ENCODE results near the gene NCOA4.
"Not testable (repeated sequence)": the region's sequence is repeated elsewhere in the genome, so short reads cannot be mapped to it uniquely, and the experiment has no call there.

Gene NCOA4

DNA sequence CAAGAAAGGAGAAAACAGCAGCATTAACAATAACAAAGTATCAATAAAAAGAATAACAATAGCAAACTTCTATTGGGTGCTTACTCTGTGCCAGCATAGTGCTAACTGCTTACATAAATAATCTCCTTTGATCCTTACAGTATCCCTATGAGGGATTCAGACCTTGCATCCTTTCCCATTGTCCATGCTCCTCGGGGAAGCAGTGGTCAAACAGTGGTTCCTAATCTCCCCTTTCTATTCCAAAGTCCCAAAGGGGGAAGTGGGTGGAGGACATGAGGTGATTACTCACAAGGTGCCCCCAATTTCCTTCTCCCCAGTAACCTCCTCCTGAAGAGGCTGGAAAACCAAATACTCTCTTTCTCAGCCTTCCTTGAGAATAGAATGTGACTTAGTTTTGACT is 37.7 kb upstream of the NCOA4 start:
- H3K36me3 ChIP-seq, result no peaks in the 10 kb centered on the region

DNA sequence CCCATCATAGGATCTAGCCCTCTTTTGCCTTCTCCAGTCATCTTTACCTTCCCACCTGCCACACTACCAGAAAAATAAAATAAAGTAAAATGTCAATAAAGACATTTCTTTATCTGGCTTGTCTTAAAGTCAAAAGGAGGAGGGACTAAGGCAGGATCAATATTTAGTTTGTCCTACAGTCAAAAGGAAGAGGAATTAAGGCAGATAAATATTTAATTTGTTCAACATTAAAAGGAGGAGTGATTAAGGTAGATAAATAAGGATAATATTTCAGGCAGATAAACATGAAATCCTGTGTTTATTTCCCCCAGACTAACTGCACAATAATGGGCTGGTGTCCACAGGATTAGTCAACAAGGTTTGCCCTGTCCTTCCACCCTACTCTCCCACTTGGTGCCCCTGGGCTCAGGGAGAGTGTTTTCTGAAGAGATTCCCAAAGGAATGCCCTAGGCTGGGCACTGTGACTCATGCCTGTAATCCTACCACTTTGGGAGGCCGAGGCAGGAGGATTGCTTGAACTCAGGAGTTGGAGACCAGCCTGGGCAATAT is 33.9 kb upstream of the NCOA4 start:
- Histone ChIP-seq H3K4me1 (ENCODE audit: control insufficient read depth in 1 of 2, insufficient read depth in 1 of 2, low read depth in 1 of 2, low read length in 1 of 2) (peaks cover 15 to 18% of the 10 kb centered on the region in 2 experiments), H3K27me3 (no peaks in the 10 kb centered on the region), H3K4me3 (ENCODE audit: low read depth in 1 of 2, low read length in 1 of 2) (no peak overlapping the region), H3K9me3 (no peaks in the 10 kb centered on the region), H3K36me3 (no peaks in the 10 kb centered on the region), H3K27ac (no peak overlapping the region)
- TF ChIP-seq, protein P1, sequence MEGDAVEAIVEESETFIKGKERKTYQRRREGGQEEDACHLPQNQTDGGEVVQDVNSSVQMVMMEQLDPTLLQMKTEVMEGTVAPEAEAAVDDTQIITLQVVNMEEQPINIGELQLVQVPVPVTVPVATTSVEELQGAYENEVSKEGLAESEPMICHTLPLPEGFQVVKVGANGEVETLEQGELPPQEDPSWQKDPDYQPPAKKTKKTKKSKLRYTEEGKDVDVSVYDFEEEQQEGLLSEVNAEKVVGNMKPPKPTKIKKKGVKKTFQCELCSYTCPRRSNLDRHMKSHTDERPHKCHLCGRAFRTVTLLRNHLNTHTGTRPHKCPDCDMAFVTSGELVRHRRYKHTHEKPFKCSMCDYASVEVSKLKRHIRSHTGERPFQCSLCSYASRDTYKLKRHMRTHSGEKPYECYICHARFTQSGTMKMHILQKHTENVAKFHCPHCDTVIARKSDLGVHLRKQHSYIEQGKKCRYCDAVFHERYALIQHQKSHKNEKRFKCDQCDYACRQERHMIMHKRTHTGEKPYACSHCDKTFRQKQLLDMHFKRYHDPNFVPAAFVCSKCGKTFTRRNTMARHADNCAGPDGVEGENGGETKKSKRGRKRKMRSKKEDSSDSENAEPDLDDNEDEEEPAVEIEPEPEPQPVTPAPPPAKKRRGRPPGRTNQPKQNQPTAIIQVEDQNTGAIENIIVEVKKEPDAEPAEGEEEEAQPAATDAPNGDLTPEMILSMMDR (IDR thresholded peaks at IDR 0.05), result no peak

More for the DNA sequence above, 37.7 kb upstream of the NCOA4 start:
- Histone ChIP-seq H3K27ac (no peak overlapping the region), H3K4me3 (ENCODE audit: low read depth in 1 of 2, low read length in 1 of 2) (no peak overlapping the region), H3K9me3 (no peaks in the 10 kb centered on the region), H3K4me1 (ENCODE audit: control insufficient read depth in 1 of 2, insufficient read depth in 1 of 2, low read depth in 1 of 2, low read length in 1 of 2) (peaks cover 10 to 14% of the 10 kb centered on the region in 2 experiments), H3K27me3 (no peaks in the 10 kb centered on the region)
- TF ChIP-seq, protein P1 (IDR thresholded peaks at IDR 0.05), result no peak

DNA sequence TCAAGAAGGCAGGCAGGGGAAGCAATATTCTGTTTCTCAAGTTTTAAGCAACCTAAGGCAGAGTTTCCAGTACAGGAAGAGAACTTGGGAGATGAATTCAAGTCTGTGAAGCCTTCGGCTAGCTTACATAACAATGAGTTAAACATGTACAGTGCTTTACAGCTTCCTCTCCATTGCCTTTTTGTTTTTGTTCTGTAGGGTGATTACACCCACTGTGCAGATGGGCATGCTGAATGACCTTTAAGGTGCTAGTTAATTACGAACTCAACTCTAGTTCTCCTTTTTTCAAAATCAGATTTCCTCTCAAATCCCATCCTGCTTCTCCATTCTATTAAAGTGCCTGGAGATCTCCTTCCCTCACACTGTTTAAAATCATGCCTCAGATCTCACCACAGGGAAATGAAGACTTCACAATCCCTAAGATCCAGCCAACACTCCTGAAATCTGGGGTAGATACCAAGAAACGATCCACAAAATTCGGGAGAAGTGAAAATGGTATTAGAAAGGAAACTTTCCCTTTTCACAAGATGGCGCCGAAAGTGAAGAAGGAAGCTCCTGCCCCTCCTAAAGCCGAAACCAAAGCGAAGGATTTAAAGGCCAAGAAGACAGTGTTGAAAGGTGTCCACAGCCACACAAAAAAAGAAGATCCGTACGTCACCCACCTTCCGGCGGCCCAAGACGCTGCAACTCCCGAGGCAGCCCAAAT is 32.5 kb upstream of the NCOA4 start:
- H3K27ac ChIP-seq, result peak overlapping the region; percentile 79
- TF ChIP-seq, protein P1 (IDR thresholded peaks at IDR 0.05), result no peak
- no peaks in the 10 kb centered on the region for H3K27me3 ChIP-seq
- no peak overlapping the region for H3K4me3 ChIP-seq (ENCODE audit: low read depth in 1 of 2, low read length in 1 of 2)
- no peaks in the 10 kb centered on the region for H3K36me3 ChIP-seq
- no peaks in the 10 kb centered on the region for H3K9me3 ChIP-seq
- H3K4me1 ChIP-seq (ENCODE audit: control insufficient read depth in 1 of 2, insufficient read depth in 1 of 2, low read depth in 1 of 2, low read length in 1 of 2), result peaks cover 15 to 18% of the 10 kb centered on the region in 2 experiments

DNA sequence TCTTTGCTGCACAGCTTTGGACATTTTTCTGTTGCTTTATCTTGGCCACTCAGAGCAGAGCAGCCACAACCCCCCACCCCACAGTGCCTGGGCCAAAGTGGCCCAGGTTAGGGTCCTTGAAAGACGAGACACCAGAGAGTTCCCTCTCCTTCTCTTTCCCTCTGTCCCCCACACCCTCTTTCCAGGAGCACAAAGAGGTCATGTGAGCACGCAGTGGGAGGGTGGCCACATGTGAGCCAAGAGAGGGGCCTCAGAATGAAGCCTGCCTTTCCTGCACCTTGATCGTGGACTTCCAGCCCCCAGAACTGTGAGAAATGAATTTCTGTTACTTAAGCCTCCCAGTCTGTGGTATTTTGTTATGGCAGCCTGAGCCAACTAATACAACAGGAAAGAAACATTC is 30.3 kb upstream of the NCOA4 start:
- H3K9me3 ChIP-seq, result no peaks in the 10 kb centered on the region
- no peak overlapping the region for H3K27ac ChIP-seq
- no peaks in the 10 kb centered on the region for H3K36me3 ChIP-seq
- H3K4me3 ChIP-seq (ENCODE audit: low read depth in 1 of 2, low read length in 1 of 2), result no peak overlapping the region
- no peaks in the 10 kb centered on the region for H3K27me3 ChIP-seq
- TF ChIP-seq, protein P1 (IDR thresholded peaks at IDR 0.05), result no peak
- peaks cover 15 to 18% of the 10 kb centered on the region in 2 experiments for H3K4me1 ChIP-seq (ENCODE audit: control insufficient read depth in 1 of 2, insufficient read depth in 1 of 2, low read depth in 1 of 2, low read length in 1 of 2)

DNA sequence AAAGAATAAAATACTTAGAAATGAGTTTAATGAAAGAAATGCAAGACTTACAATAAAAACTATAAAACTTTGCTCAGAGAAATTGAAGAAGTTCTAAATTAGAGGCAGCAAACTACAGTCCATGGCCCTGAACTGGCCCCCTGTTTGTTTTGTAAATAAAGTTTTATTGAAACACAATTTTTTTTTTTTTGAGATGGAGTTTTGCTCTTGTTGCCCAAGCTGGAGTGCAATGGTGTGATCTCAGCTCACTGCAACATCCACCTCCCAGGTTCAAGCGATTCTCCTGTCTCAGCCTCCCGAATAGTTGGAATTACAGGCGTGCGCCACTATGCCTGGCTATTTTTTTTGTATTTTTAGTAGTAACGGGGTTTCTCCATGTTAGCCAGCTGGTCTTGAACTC is 27.5 kb upstream of the NCOA4 start:
- H3K9me3 ChIP-seq; H3K27me3 ChIP-seq; H3K36me3 ChIP-seq; H3K27ac ChIP-seq; H3K4me3 ChIP-seq (ENCODE audit: low read depth in 1 of 2, low read length in 1 of 2): not testable (repeated sequence)
- H3K4me1 ChIP-seq (ENCODE audit: control insufficient read depth in 1 of 2, insufficient read depth in 1 of 2, low read depth in 1 of 2, low read length in 1 of 2), result peaks cover 20 to 39% of the 10 kb centered on the region in 2 experiments

DNA sequence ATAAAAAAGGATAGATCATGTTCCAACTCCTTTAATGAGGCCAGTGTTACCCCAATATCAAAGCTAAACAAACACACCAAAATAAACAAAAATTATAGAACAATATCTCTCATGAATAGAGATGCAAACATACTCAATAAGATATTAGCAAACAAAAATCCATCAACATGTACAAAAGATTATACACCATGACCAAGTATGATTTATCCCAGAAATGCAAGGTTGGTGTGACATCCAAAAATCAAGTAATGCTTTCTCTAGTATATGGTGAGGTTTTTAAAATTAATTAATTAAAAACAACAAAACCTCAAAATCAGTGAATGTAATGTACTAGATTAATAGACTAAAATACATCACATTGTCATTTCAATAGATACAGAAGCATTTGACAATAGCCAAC is 26.6 kb upstream of the NCOA4 start:
- Histone ChIP-seq H3K27ac (no peak overlapping the region), H3K4me1 (ENCODE audit: control insufficient read depth in 1 of 2, insufficient read depth in 1 of 2, low read depth in 1 of 2, low read length in 1 of 2) (peaks cover 11 to 31% of the 10 kb centered on the region in 2 experiments), H3K4me3 (ENCODE audit: low read depth in 1 of 2, low read length in 1 of 2) (no peak overlapping the region), H3K9me3 (no peaks in the 10 kb centered on the region), H3K36me3 (no peaks in the 10 kb centered on the region), H3K27me3 (no peaks in the 10 kb centered on the region)
- TF ChIP-seq, protein P1 (IDR thresholded peaks at IDR 0.05), result no peak
